Cardiac muscle cell (in vitro differentiated cells and primary cell): ENCODE data around the gene IER2. TPM values are rescaled to one million over a fixed set of nuclear protein-coding genes. Genes with fewer than 3 reads are reported as not detected.
A peak's percentile ranks its signal among the peaks of the same experiment; 100 is the strongest.
"Not testable (repeated sequence)": the region's sequence is repeated elsewhere in the genome, so short reads cannot be mapped to it uniquely, and the experiment has no call there.

Experiments
- DNase-seq, 2 donors: peaks; one replicate each; pipeline versions ENCODE4 v3.0.0 to v3.0.0-alpha.2; 2010 to 2017; ENCODE audit warnings: low read depth in 1 of 2, low spot score in 1 of 2
- H3K27ac ChIP-seq: fragments of 200-600 bp; sonication (generic); 2 replicates; pipeline ENCODE4 v1.5.1; 2016
- H3K27me3 ChIP-seq: fragments of 200-600 bp; sonication (generic); 2 replicates; pipeline ENCODE4 v1.6.0; 2016; ENCODE audit warnings: control low read depth
- H3K36me3 ChIP-seq: fragments of 200-600 bp; sonication (generic); 2 replicates; pipeline ENCODE4 v1.5.1; 2016; ENCODE audit warnings: control low read depth
- H3K4me1 ChIP-seq: fragments of 200-600 bp; sonication (generic); 2 replicates; pipeline ENCODE4 v1.8.1; 2017; ENCODE audit warnings: low read depth, mild to moderate bottlenecking, mixed run types
- H3K4me3 ChIP-seq: fragments of 200-600 bp; sonication (generic); 2 replicates; pipeline ENCODE4 v1.5.1; 2016; ENCODE audit warnings: mild to moderate bottlenecking
- H3K9me3 ChIP-seq: fragments of 200-600 bp; sonication (generic); 2 replicates; pipeline ENCODE4 v1.5.1; 2017; ENCODE audit warnings: low read depth, mild to moderate bottlenecking, control low read depth
- polyA plus RNA-seq: library from polyadenylated mRNA; unstranded; fragments of >200 nt; fragmentation: Nextera tagmentation; extraction: Ambion mirVana; gene quantifications from 2 replicates; pipeline ENCODE4 v1.2.1, GENCODE V29; 2016
- total RNA-seq: library from RNA; depleted of rRNA; stranded (reverse); fragments of >200 nt; gene quantifications from 2 replicates; pipeline ENCODE4 v1.2.3, GENCODE V29; 2016
- TF ChIP-seq, protein P1 (sequence below): IDR thresholded peaks from 2 replicates; pipeline ENCODE4 v1.5.1; 2012; ENCODE audit warnings: low read depth, mild to moderate bottlenecking, low read length

IER2 gene
- total and polyA plus RNA-seq, 2 experiments from 2014 or later = 77.6 to 110 TPM

DNA sequence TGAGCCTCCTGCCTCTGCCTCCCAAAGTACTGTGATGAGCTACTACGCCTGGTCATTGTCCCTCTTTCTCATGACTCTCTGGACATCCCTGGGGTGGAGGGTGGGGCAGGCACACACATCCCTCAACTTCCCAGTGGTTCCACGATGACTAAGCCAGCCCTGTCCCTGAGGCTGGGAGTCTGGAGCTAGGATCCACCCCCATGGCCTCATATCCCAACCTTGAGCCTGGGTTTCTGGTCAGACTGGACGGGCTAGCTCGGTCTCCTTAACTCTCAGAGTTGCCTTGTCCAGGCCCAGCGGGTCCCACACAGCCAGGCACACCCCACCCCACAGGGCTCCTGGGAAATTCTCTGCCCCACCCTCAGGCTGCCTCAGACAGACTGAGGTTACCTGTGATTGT is 19.6 kb downstream of the IER2 start:
- H3K4me1 ChIP-seq = peaks cover 5% of the 10 kb centered on the region
- H3K9me3 ChIP-seq = no peaks in the 10 kb centered on the region
- TF ChIP-seq, protein P1, sequence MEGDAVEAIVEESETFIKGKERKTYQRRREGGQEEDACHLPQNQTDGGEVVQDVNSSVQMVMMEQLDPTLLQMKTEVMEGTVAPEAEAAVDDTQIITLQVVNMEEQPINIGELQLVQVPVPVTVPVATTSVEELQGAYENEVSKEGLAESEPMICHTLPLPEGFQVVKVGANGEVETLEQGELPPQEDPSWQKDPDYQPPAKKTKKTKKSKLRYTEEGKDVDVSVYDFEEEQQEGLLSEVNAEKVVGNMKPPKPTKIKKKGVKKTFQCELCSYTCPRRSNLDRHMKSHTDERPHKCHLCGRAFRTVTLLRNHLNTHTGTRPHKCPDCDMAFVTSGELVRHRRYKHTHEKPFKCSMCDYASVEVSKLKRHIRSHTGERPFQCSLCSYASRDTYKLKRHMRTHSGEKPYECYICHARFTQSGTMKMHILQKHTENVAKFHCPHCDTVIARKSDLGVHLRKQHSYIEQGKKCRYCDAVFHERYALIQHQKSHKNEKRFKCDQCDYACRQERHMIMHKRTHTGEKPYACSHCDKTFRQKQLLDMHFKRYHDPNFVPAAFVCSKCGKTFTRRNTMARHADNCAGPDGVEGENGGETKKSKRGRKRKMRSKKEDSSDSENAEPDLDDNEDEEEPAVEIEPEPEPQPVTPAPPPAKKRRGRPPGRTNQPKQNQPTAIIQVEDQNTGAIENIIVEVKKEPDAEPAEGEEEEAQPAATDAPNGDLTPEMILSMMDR = no peak
- no peak overlapping the region for H3K4me3 ChIP-seq
- DNase-seq = peak in 1 of 2 donors; percentile 22
- no peak overlapping the region for H3K27ac ChIP-seq
- H3K27me3 ChIP-seq = no peaks in the 10 kb centered on the region
- no peaks in the 10 kb centered on the region for H3K36me3 ChIP-seq

DNA sequence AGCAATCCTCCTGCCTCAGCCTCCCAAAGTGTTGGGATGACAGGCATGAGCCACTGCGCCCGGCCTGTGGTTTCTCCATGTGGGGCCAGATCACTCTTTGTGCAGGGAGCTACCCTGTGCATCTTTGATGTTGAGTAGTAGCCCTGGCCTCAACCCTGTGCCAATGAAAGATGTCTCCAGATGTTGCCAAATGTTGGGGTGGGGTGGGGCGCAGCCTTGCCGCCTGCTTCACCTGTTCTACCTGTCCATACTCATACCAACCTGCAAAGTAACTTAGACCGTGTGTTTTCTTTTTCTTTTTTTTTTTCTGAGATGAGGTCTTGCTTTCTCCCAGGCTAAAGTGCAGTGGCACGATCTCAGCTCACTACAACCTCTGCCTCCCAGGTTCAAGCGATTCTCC is 20.9 kb downstream of the IER2 start:
- Histone ChIP-seq H3K4me1 (no peaks in the 10 kb centered on the region), H3K27ac (no peak overlapping the region), H3K9me3 (no peaks in the 10 kb centered on the region), H3K4me3 (no peak overlapping the region), H3K36me3 (no peaks in the 10 kb centered on the region), H3K27me3 (no peaks in the 10 kb centered on the region)
- TF ChIP-seq, protein P1 = no peak
- DNase-seq = no peak

DNA sequence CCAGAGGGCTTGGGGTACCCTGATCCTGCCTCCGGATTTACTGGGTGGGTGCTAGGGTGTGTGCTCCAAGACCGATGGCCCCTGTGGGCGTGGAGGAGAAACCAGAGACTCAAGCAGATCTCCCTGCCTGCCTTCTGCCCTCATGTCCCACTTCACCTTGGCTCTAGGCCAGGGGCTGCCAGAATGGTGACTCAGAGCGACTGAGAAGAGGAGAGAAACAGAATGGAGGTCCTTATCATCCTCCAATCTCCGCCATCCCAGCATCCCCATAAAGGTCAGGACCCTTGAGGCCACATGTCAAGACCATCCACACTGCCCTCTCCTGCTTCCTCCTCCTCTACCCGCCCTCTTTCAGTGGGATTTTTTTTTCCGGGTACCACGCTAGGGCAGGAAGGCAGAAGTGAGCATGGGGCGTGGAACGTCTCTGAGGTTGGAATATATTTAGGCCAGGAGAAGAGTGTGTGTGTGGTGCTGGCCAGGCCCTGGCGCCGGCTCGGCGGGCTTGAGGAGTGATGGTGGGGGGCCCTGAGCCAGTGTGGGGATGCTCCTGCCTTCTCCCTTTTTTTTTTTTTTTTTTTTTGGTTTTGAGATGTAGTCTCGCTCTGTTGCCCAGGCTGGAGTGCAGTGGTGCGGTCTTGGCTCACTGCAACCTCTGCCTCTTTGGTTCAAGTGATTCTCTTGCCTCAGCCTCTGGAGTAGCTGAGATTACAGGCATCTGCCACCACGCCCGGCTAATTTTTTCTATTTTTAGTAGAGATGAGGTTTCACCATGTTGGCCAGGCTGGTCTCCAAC is 22.3 kb downstream of the IER2 start:
- Histone ChIP-seq H3K4me3 (no peak overlapping the region), H3K9me3 (no peaks in the 10 kb centered on the region), H3K27me3 (no peaks in the 10 kb centered on the region), H3K36me3 (no peaks in the 10 kb centered on the region), H3K4me1 (no peaks in the 10 kb centered on the region), H3K27ac (peak overlapping the region; percentile 35)
- peak; percentile 54 to 80 for DNase-seq
- TF ChIP-seq, protein P1 = no peak

DNA sequence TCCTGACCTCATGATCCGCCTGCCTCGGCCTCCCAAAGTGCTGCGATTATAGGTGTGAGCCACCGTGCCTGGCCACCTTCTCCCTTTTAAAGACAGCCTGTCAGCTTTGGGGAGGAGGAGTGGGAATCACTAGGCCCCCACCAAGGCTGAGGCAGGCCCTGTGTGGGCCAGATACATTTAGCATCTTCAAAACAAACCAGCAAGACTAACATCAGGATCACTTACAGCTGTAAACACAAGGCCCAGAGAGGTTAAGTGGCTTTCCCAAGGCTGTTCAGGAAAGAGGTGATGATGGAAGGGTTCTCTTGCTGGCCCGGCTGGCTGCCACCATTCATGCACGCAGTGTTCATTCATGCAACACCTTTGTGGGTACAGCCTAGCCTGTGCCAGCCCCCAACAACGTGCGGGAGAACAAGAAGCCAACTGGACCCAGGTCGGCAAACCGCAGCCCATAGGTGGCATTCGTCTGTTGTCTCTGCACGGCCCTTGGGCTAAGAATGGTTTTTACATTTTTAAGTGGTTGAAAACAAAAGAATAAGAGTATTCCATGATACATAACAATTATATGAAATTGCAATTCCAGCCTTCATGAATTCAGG is 23.0 kb downstream of the IER2 start:
- Histone ChIP-seq H3K27me3 (no peaks in the 10 kb centered on the region), H3K4me3 (no peak overlapping the region), H3K27ac (no peak overlapping the region), H3K4me1 (no peaks in the 10 kb centered on the region), H3K36me3 (no peaks in the 10 kb centered on the region), H3K9me3 (no peaks in the 10 kb centered on the region)
- DNase-seq = no peak
- TF ChIP-seq, protein P1 = no peak

DNA sequence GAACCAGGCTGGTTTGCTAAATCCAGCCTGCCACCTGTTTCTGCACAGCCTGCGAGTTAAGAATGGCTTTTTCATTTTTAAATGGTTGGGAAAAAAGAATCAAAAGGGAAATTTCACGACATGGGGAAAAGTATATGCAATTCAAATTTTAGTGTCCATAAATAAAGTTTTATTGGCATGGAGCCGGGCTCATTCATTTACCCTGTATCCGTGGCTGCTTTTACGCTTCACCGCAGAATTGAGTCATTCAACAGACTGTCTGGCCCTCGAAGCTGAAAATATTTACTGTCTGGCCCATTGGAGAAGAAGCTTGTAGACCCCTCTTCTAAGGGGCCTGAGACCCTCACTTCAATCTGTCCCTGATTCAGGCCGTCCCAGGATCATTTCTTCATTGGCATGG is 26.1 kb downstream of the IER2 start:
- Histone ChIP-seq H3K4me1 (no peaks in the 10 kb centered on the region), H3K4me3 (no peak overlapping the region), H3K27ac (no peak overlapping the region), H3K36me3 (no peaks in the 10 kb centered on the region), H3K27me3 (no peaks in the 10 kb centered on the region), H3K9me3 (no peaks in the 10 kb centered on the region)
- no peak for DNase-seq
- TF ChIP-seq, protein P1 = no peak

DNA sequence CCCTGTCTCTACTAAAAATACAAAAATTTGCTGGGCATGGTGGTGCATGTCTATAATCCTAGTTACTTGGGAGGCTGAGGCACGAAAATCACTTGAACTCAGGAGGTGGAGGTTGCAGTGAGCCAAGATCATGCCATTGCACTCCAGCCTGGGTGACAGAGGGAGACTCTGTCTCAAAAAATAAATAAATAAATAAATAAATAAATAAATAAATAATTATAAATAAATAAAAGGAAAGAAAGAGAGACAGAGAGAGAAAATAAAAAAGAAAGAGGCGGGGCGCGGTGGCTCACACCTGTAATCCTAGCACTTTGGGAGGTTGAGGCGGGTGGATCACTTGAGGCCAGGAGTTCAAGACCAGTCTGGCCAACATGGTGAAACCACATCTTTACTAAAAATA is 27.4 kb downstream of the IER2 start:
- not testable (repeated sequence) for H3K4me1 ChIP-seq, H3K4me3 ChIP-seq, H3K27ac ChIP-seq, DNase-seq, H3K36me3 ChIP-seq, H3K27me3 ChIP-seq, H3K9me3 ChIP-seq

DNA sequence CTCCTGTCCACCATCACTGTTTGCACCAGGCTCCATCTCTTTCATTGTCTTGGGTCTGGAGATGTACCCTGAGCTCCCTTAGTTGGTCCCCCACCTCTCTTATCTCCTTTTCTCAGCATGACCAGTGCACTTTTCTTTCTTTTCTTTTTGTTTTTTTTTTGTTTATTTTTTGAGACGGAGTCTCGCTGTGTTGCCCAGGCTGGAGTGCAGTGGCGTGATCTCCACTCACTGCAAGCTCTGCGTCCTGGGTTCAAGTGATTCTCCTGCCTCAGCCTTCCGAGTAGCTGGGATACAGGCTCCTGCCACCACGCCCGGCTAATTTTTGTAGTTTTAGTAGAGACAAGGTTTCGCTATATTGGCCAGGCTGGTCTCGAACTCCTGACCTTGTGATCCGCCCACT is 28.1 kb downstream of the IER2 start:
- H3K4me3 ChIP-seq, H3K9me3 ChIP-seq, H3K27me3 ChIP-seq, DNase-seq, H3K36me3 ChIP-seq, H3K27ac ChIP-seq, H3K4me1 ChIP-seq: not testable (repeated sequence)
